ENCODE data around the gene CLDN7.

DNA sequence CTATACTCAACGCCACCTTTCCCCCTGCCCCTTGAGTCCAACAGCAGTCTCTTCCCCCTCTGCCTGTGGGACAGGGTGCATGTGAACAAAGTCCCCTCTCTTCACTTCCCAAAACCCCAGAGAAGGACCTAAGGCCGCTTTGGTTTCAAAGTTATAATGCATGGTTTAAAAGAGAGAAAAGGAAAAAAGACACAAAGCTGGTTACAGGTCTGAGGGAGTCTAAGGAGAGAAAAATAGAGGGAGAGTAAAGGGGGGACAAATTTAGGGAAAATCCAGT is 18.9 kb downstream of the CLDN7 start:
- TF ChIP-seq CTCF (optimal IDR thresholded peaks at IDR 0.05 in 1 of 3, IDR thresholded peaks at IDR 0.05 in 1 of 3, conservative IDR thresholded peaks at IDR 0.05 in 1 of 3; ENCODE audit: extremely low read depth in 1 of 3, insufficient read depth in 2 of 3, low read length in 3 of 3) (no peak), EZH2 (IDR thresholded peaks at IDR 0.05; ENCODE audit: low read length) (no peak)
